ENCODE measurements around the gene TMEM72. TPM values are rescaled to one million over a fixed set of nuclear protein-coding genes. Genes with fewer than 3 reads are reported as not detected.

Gene TMEM72
- total RNA-seq, 1 donor from 2014 or later: not detected

DNA sequence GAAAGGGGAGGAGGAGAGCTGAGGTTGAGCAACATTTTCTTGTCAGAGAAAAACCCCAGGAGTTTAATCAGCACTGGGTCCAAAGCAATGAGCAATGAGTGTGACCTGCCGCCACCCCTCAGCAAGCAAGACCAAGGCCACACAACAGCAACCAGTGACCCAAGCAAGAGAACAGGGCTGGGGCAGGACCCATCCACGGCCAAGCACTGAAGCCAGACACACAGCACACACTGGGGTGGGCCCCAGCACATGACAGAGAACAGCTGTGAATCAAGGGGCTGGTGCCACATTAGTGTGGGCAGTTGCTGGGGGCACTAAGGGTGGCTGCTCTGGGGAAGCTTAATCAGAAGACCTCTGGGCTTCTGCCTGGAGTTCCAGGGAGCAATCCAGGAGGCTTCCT lies 16.2 kb downstream of the TMEM72 start:
- Mint-ChIP-seq H3K9me3 (ENCODE audit: unreplicated experiment) (no peaks in the 10 kb centered on the region), H3K27me3 (ENCODE audit: unreplicated experiment) (peaks cover 1% of the 10 kb centered on the region), H3K27ac (ENCODE audit: unreplicated experiment) (no peak overlapping the region), H3K4me1 (ENCODE audit: unreplicated experiment) (no peaks in the 10 kb centered on the region), H3K4me3 (ENCODE audit: unreplicated experiment) (no peak overlapping the region), H3K36me3 (ENCODE audit: low read depth, unreplicated experiment) (peaks cover 4% of the 10 kb centered on the region)
- TF ChIP-seq CTCF (IDR thresholded peaks at IDR 0.05; ENCODE audit: unreplicated experiment): no peak
- DNase-seq (ENCODE audit: low spot score): no peak

- peaks cover 4% of the 10 kb centered on the region for H3K36me3 Mint-ChIP-seq (ENCODE audit: low read depth, unreplicated experiment)
- H3K4me1 Mint-ChIP-seq (ENCODE audit: unreplicated experiment): no peaks in the 10 kb centered on the region
- no peaks in the 10 kb centered on the region for H3K9me3 Mint-ChIP-seq (ENCODE audit: unreplicated experiment)
- peak overlapping the region; percentile 15 for H3K27ac Mint-ChIP-seq (ENCODE audit: unreplicated experiment)
- H3K27me3 Mint-ChIP-seq (ENCODE audit: unreplicated experiment): no peaks in the 10 kb centered on the region
- H3K4me3 Mint-ChIP-seq (ENCODE audit: unreplicated experiment): no peak overlapping the region
- no peak for DNase-seq (ENCODE audit: low spot score)
- no peak for TF ChIP-seq CTCF (IDR thresholded peaks at IDR 0.05; ENCODE audit: unreplicated experiment)
These were observed 17.3 kb downstream of the TMEM72 start for GRCh38 chr10:44928462-44928861.

- DNase-seq (ENCODE audit: low spot score): no peak
- no peak for TF ChIP-seq CTCF (IDR thresholded peaks at IDR 0.05; ENCODE audit: unreplicated experiment)
- H3K27ac Mint-ChIP-seq (ENCODE audit: unreplicated experiment): no peak overlapping the region
- H3K9me3 Mint-ChIP-seq (ENCODE audit: unreplicated experiment): no peaks in the 10 kb centered on the region
- H3K27me3 Mint-ChIP-seq (ENCODE audit: unreplicated experiment): no peaks in the 10 kb centered on the region
- no peaks in the 10 kb centered on the region for H3K4me1 Mint-ChIP-seq (ENCODE audit: unreplicated experiment)
- no peak overlapping the region for H3K4me3 Mint-ChIP-seq (ENCODE audit: unreplicated experiment)
- H3K36me3 Mint-ChIP-seq (ENCODE audit: low read depth, unreplicated experiment): peaks cover 8% of the 10 kb centered on the region
These were observed 18.5 kb downstream of the TMEM72 start for GRCh38 chr10:44929356-44930255.

GRCh38 chr10:44930904-44931620 lies 19.9 kb downstream of the TMEM72 start:
- TF ChIP-seq CTCF (IDR thresholded peaks at IDR 0.05; ENCODE audit: unreplicated experiment): no peak
- Mint-ChIP-seq H3K27ac (ENCODE audit: unreplicated experiment) (no peak overlapping the region), H3K36me3 (ENCODE audit: low read depth, unreplicated experiment) (peaks cover 8% of the 10 kb centered on the region), H3K4me1 (ENCODE audit: unreplicated experiment) (peaks cover 5% of the 10 kb centered on the region), H3K27me3 (ENCODE audit: unreplicated experiment) (peaks cover 2% of the 10 kb centered on the region), H3K4me3 (ENCODE audit: unreplicated experiment) (no peak overlapping the region), H3K9me3 (ENCODE audit: unreplicated experiment) (no peaks in the 10 kb centered on the region)
- DNase-seq (ENCODE audit: low spot score): no peak
